B cell (primary cell): ENCODE data around the gene ASPSCR1. TPM values are rescaled to one million over a fixed set of nuclear protein-coding genes. Genes with fewer than 3 reads are reported as not detected.

Experiments used
- ATAC-seq: fragments of 200-7000 bp; cut with Tn5 transposase; one replicate; pipeline ENCODE4 v1.10.0; 2021; ENCODE audit warnings: low read depth, mild to moderate bottlenecking, moderate number of reproducible peaks, moderate library complexity
- CTCF ChIA-PET: fragments of 350-600 bp; sonication (Branson Sonifier 250); formaldehyde crosslinking; loops from one replicate; lab custom pipeline; 2021; ENCODE audit warnings: antibody characterized with exemption, inconsistent platforms; lab: Charles Lee
- POLR2A ChIA-PET: fragments of 350-600 bp; sonication (Branson Sonifier 250); formaldehyde crosslinking; loops from one replicate; lab custom pipeline; 2021; ENCODE audit warnings: antibody characterized with exemption; lab: Charles Lee
- DNase-seq: peaks from one replicate; pipeline ENCODE4 v3.0.0; 2013
- H2AFZ ChIP-seq: 2 replicates; pipeline ENCODE4 v1.6.1; 2012; ENCODE audit warnings: mild to moderate bottlenecking, low read depth, low read length; ENCODE audit not compliant: insufficient read depth, poor library complexity, severe bottlenecking
- H3K27ac ChIP-seq, 2 donors: 1 replicate in 1 of 2; 2 replicates in 1 of 2; pipeline ENCODE4 v1.5.1; 2012 to 2013; ENCODE audit warnings: low read length in 2 of 2, mild to moderate bottlenecking in 2 of 2, moderate library complexity in 1 of 2
- H3K27me3 ChIP-seq, 4 experiments: fragments of 200-600 bp in 1 of 4; sonication (generic) in 1 of 4; replicated peaks in 1 of 4; 1 replicate in 2 of 4; 2 replicates in 2 of 4; pipeline versions ENCODE4 v1.6.1 to v1.7.0; 2013 to 2016; ENCODE audit warnings: low read length in 3 of 4, mild to moderate bottlenecking in 2 of 4, mixed read lengths in 1 of 4, moderate library complexity in 1 of 4; ENCODE audit not compliant: insufficient read depth in 4 of 4, control insufficient read depth in 3 of 4; ENCODE audit errors: control extremely low read depth in 1 of 4
- H3K36me3 ChIP-seq, 2 experiments: replicated peaks in 1 of 2; 1 replicate in 1 of 2; 2 replicates in 1 of 2; pipeline versions ENCODE4 v1.6.1 to v1.7.1; 2013; ENCODE audit warnings: low read length in 1 of 2; ENCODE audit not compliant: insufficient read depth in 2 of 2, control insufficient read depth in 1 of 2; ENCODE audit errors: control extremely low read depth in 1 of 2, extremely low read depth in 1 of 2
- H3K4me1 ChIP-seq, 2 donors: fragments of 200-600 bp in 1 of 2; sonication (generic) in 1 of 2; 1 replicate in 1 of 2; 2 replicates in 1 of 2; pipeline versions ENCODE4 v1.5.1 to v1.6.1; 2013 to 2017; ENCODE audit warnings: low read length in 2 of 2; ENCODE audit not compliant: control insufficient read depth in 2 of 2, insufficient read depth in 2 of 2
- H3K4me2 ChIP-seq: replicated peaks from 2 replicates; pipeline ENCODE3; 2012; ENCODE audit warnings: mild to moderate bottlenecking, low read depth, low read length; ENCODE audit not compliant: poor library complexity, severe bottlenecking
- H3K4me3 ChIP-seq, 5 experiments: fragments of 200-600 bp in 1 of 5; sonication (generic) in 1 of 5; 1 replicate in 3 of 5; 2 replicates in 2 of 5; pipeline versions ENCODE4 v1.5.1 to v1.7.0; 2011 to 2016; ENCODE audit warnings: low read length in 4 of 5, mild to moderate bottlenecking in 4 of 5, low read depth in 2 of 5, control low read depth in 1 of 5, moderate library complexity in 1 of 5; ENCODE audit not compliant: insufficient read depth in 1 of 5; ENCODE audit errors: control extremely low read depth in 1 of 5, extremely low read depth in 1 of 5
- H3K79me2 ChIP-seq: fragments of 200-600 bp; sonication (generic); one replicate; pipeline ENCODE4 v1.6.0; 2016; ENCODE audit warnings: low read length; ENCODE audit not compliant: control insufficient read depth, insufficient read depth
- H3K9ac ChIP-seq: fragments of 200-600 bp; sonication (generic); 2 replicates; pipeline ENCODE4 v1.6.1; 2017; ENCODE audit warnings: mild to moderate bottlenecking, low read length, moderate library complexity
- H3K9me3 ChIP-seq, 3 donors: one replicate each; pipeline versions ENCODE4 v1.6.1 to v1.7.1; 2013; ENCODE audit warnings: low read length in 2 of 3; ENCODE audit not compliant: control insufficient read depth in 2 of 3, insufficient read depth in 1 of 3; ENCODE audit errors: control extremely low read depth in 1 of 3
- H4K20me1 ChIP-seq: 2 replicates; pipeline ENCODE4 v1.6.0; 2012; ENCODE audit warnings: mild to moderate bottlenecking, low read length; ENCODE audit not compliant: insufficient read depth, control insufficient read depth, poor library complexity, severe bottlenecking
- H3K27ac Mint-ChIP-seq: one replicate; pipeline ENCODE4 v1.8.0; 2021; ENCODE audit warnings: mixed read lengths
- H3K27me3 Mint-ChIP-seq: one replicate; pipeline ENCODE4 v1.8.0; 2021; ENCODE audit warnings: mixed read lengths
- H3K4me1 Mint-ChIP-seq: one replicate; pipeline ENCODE4 v1.8.0; 2021; ENCODE audit warnings: mixed read lengths
- H3K4me3 Mint-ChIP-seq: one replicate; pipeline ENCODE4 v1.8.0; 2021; ENCODE audit warnings: mixed read lengths
- H3K9me3 Mint-ChIP-seq: one replicate; pipeline ENCODE4 v1.8.0; 2022; ENCODE audit warnings: mixed read lengths; ENCODE audit not compliant: insufficient read depth
- EZH2 ChIP-seq: IDR thresholded peaks from 2 replicates; pipeline ENCODE4 v1.6.1; 2012; ENCODE audit warnings: borderline replicate concordance, low read depth, mild to moderate bottlenecking, moderate library complexity, low read length; ENCODE audit not compliant: insufficient read depth, poor library complexity, severe bottlenecking
- WGBS: methylation state at CpG from one replicate; pipeline ENCODE4 v1.1.5; 2013; ENCODE audit warnings: missing lambda C conversion rate; ENCODE audit not compliant: insufficient coverage; 5-methylcytosine and 5-hydroxymethylcytosine counted together
- intact Hi-C: fragments of 100-400 bp; cut with micrococcal nuclease; formaldehyde crosslinking; loops from one replicate; pipeline ENCODE4 v1.10.0; 2022
- polyA plus RNA-seq: library from polyadenylated mRNA; depleted of rRNA; stranded (reverse); fragments of >200 nt; gene quantifications from 2 replicates; pipeline ENCODE4 v1.2.3, GENCODE V29; 2012
- total RNA-seq, 2 donors: library from RNA; stranded (reverse); fragments of 120-200 nt in 1 of 2; gene quantifications; 1 replicate in 1 of 2; 2 replicates in 1 of 2; pipeline versions ENCODE4 v1.2.3 to v1.2.4, GENCODE V29; 2013 to 2022
- TF ChIP-seq, protein P1 (sequence below): fragments of 200-600 bp; IDR thresholded peaks from one replicate; pipeline ENCODE4 v1.8.0; 2022; ENCODE audit warnings: antibody characterized with exemption, mild to moderate bottlenecking

The ASPSCR1 gene
- total and polyA plus RNA-seq, 2 donors (not counting 1 experiment from before 2014, with no cell fraction given) = 34.0 to 46.7 TPM

GRCh38 chr17:82065193-82065637 lies 87.8 kb downstream of the ASPSCR1 start:
- peaks cover 8% of the 10 kb centered on the region for H4K20me1 ChIP-seq
- ChIA-PET POLR2A (interaction anchor here (0.6 to 1.4 kb wide), 4 partner anchors 15 to 86 kb away, joined by 3 to 4 read pairs (median 4); partner anchors contain the start of gene DCXR), CTCF (interaction anchor here (1.0 to 1.3 kb wide), 3 partner anchors 10 to 41 kb away, joined by 3 to 4 read pairs (median 3); partner anchors contain the start of gene DCXR)
- intact Hi-C loops = loop anchor here (1.0 kb wide), 1 partner anchor 33 kb away; the partner anchor contains the start of gene FASN
- H3K79me2 ChIP-seq = peaks cover 12% of the 10 kb centered on the region
- no peaks in the 10 kb centered on the region for H3K27me3 ChIP-seq
- peak overlapping the region; percentile 18 to 76 (median 64) for H3K4me3 ChIP-seq
- WGBS = under 1% methylated on average over 47 of the region's 47 CpGs
- peaks cover 0 to 15% of the 10 kb centered on the region in 2 experiments for H3K36me3 ChIP-seq
- peak overlapping the region; percentile 85 for H3K4me2 ChIP-seq
- no peaks in the 10 kb centered on the region for H3K9me3 ChIP-seq
- H3K4me1 ChIP-seq = peaks cover 16 to 26% of the 10 kb centered on the region in 2 donors
- DNase-seq = no peak
- H3K27ac Mint-ChIP-seq = peak overlapping the region; percentile 53
- H3K4me1 Mint-ChIP-seq = peaks cover 15% of the 10 kb centered on the region
- H3K4me3 Mint-ChIP-seq = peak overlapping the region; percentile 69
- peak overlapping the region in 1 of 2 donors; percentile 73 for H3K27ac ChIP-seq
- TF ChIP-seq, protein P1, sequence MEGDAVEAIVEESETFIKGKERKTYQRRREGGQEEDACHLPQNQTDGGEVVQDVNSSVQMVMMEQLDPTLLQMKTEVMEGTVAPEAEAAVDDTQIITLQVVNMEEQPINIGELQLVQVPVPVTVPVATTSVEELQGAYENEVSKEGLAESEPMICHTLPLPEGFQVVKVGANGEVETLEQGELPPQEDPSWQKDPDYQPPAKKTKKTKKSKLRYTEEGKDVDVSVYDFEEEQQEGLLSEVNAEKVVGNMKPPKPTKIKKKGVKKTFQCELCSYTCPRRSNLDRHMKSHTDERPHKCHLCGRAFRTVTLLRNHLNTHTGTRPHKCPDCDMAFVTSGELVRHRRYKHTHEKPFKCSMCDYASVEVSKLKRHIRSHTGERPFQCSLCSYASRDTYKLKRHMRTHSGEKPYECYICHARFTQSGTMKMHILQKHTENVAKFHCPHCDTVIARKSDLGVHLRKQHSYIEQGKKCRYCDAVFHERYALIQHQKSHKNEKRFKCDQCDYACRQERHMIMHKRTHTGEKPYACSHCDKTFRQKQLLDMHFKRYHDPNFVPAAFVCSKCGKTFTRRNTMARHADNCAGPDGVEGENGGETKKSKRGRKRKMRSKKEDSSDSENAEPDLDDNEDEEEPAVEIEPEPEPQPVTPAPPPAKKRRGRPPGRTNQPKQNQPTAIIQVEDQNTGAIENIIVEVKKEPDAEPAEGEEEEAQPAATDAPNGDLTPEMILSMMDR = no peak
- TF ChIP-seq EZH2 = no peak
- no peaks in the 10 kb centered on the region for H3K9me3 Mint-ChIP-seq
- H3K9ac ChIP-seq = peak overlapping the region; percentile 75
- ATAC-seq = peak; percentile 51
- H3K27me3 Mint-ChIP-seq = no peaks in the 10 kb centered on the region
- H2AFZ ChIP-seq = peak overlapping the region; percentile 100
